Cardiac fibroblast (primary cell): ENCODE results near the gene SETD1A.
A peak's percentile ranks its signal among the peaks of the same experiment; 100 is the strongest.
"Not testable (repeated sequence)": the region's sequence is repeated elsewhere in the genome, so short reads cannot be mapped to it uniquely, and the experiment has no call there.

Experiments used
- DNase-seq, 2 donors: peaks; one replicate each; pipeline versions ENCODE4 v3.0.0 to v3.0.0-alpha.2; 2010; ENCODE audit warnings: low read depth in 2 of 2
- H3K4me3 ChIP-seq, 2 donors: replicated peaks in 1 of 2; 1 replicate in 1 of 2; 2 replicates in 1 of 2; pipeline ENCODE4 v1.5.1; 2011; ENCODE audit warnings: low read depth in 2 of 2, low read length in 2 of 2, mild to moderate bottlenecking in 2 of 2, moderate library complexity in 1 of 2
- TF ChIP-seq, protein P1 (sequence below): IDR thresholded peaks from one replicate; pipeline ENCODE4 v1.5.1; 2011; ENCODE audit warnings: low read depth, mild to moderate bottlenecking, low read length, inconsistent platforms

SETD1A gene

DNA sequence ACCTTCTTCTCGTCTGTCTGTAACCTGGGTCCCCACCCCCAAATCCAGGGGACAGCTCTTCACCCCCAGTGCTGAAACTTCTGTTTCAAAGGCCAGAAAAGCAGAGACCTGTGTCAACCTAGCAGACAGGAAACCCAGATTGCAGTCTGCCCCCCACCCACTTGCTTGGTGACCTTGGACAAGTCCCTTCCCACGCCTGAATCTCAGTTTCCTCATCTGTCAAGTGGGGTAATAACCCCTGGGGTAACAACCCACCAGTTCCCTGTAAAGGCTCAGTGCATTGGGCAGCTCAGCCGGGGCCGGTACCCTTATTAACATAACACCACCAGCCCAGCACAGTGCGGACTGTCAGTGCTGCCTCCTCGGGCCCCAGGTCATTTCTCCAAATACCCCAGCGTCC lies 51.6 kb downstream of the SETD1A start:
- TF ChIP-seq, protein P1, sequence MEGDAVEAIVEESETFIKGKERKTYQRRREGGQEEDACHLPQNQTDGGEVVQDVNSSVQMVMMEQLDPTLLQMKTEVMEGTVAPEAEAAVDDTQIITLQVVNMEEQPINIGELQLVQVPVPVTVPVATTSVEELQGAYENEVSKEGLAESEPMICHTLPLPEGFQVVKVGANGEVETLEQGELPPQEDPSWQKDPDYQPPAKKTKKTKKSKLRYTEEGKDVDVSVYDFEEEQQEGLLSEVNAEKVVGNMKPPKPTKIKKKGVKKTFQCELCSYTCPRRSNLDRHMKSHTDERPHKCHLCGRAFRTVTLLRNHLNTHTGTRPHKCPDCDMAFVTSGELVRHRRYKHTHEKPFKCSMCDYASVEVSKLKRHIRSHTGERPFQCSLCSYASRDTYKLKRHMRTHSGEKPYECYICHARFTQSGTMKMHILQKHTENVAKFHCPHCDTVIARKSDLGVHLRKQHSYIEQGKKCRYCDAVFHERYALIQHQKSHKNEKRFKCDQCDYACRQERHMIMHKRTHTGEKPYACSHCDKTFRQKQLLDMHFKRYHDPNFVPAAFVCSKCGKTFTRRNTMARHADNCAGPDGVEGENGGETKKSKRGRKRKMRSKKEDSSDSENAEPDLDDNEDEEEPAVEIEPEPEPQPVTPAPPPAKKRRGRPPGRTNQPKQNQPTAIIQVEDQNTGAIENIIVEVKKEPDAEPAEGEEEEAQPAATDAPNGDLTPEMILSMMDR: no peak
- no peak overlapping the region for H3K4me3 ChIP-seq
- DNase-seq: no peak

DNA sequence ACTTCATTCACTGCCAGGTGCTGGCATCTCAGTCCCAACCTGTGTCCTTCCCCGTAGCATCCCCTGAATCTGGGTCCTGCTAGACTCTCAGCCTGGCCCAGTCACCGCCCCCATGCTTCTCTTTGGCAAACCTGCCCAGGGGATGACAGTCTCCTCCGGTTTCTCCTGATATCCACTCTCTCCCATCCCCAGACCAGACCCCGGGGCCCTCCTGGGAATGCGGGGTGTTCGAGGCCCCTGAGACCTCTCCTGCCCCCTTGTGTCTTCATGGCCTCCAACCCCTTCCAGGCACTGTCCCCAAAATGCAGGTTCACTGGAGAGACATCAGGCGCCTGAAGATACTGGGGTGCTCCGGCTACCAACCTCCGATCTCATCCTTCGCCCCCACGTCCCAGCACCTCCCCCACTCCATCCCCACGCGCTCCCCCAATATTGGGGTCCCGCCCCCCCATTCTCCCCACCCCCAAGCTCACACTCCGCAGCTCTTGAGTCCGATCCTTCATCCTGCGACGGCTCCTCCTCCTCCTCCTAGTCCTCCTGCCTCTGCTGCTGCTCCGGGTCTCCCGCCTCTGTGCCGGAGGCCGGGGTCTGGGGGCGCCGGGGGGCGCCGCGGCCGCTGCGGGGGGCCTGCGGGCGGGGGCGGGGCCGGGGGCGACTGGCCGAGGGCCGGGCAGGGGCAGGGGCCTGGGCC lies 52.5 kb downstream of the SETD1A start:
- no peak for DNase-seq
- H3K4me3 ChIP-seq: peak overlapping the region in 1 of 2 donors; percentile 21
- TF ChIP-seq, protein P1: no peak

DNA sequence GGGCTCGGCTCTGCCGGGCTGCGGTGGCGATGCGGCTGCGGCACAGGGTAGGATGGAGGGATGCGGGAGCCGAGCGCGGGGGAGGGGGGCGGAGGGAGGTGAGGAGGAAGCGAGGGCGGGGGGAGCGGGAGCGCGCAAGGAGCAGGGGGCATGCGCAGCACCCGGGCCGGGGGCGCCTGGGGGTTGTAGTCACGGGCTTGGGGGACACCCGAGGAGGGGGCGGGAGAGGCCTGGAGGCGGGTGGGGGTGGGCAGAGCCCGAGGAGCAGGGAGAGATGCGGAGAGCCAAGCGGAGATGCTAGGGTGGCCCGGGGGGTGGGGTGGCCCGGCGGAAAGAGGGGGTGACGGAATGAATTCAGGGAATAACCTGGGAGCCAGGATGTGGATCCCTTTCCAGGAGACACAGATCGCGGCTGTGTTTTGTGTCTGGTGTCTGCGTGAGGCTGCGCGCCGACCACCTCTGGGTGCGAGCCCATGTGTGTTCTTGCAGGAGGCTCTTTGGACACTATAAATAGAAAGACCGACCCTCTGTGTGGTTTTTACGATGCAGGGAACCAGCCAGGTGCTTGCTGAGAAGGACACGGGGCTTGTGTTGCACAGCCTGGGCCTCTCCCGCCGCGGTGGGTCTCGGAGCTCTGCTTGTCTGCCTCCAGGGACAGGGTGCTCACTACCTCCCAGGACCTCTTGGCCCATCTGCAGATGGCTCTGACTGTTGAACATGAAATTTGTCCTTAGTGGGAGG lies 53.2 kb downstream of the SETD1A start, which contains the start of gene STX1B:
TSS of gene STX1B (minus strand) at position 54 of the 741 bp plus-strand sequence. CDS start 242 bp downstream, outside the sequence.
- peak within 1 kb of the TSS in 1 of 2 donors; percentile 34 for H3K4me3 ChIP-seq
- TF ChIP-seq, protein P1: no peak
- no peak for DNase-seq

DNA sequence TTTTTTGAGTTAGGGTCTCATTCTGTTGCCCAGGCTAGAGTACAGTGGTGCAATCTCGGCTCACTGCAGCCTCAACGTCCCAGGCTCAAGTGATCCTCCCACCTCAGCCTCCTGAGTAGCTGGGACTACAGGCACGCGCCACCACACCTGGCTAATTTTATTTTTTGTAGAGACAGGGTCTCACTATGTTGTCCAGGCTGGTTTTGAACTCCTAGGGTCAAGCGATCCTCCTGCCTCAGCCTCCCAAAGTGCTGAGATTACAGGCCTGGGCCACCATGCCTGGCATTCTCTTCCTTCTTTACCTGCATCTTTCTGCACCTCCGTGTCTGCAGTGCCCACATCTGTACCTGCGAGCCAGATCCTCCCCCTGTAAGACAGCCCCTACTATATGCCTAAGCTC lies 54.3 kb downstream of the SETD1A start:
- not testable (repeated sequence) for DNase-seq, H3K4me3 ChIP-seq

DNA sequence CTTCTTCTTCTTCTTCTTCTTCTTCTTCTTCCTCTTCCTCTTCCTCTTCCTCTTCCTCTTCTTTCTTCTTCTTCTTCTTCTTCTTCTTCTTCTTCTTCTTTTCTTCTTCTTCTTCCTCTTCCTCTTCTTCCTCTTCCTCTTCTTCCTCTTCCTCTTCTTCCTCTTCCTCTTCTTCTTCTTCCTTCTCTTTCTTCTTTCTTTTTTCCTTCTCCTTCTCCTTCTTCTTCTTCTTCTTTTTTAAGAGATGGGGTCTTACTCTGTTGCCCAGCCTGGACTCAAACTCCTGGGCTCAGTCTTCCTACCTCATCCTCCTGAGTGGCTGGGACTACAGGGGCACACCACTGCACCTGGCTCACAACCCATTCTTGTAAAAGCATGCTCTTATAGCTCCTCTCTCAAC lies 55.7 kb downstream of the SETD1A start:
- not testable (repeated sequence) for DNase-seq, H3K4me3 ChIP-seq

DNA sequence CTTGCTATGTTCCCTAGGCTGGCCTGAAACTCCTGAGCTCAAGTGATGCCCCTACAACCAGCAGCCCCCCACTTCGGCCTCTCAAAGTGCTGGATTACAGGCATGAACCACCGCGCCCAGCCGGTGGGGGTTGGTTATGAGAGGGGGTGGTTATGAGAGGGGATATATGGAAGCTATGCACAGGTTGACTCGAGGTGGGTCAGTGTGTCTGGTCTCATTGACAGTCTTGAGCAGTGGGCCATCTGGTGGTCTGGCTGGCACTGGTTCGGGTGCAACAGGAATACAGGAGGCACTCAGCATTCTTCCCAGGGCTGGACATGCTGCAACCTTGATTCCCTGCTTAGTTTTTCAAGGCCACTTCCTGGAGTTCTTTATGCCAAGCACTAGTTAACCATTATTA lies 58.5 kb downstream of the SETD1A start:
- TF ChIP-seq, protein P1: no peak
- H3K4me3 ChIP-seq: no peak overlapping the region
- DNase-seq: no peak

DNA sequence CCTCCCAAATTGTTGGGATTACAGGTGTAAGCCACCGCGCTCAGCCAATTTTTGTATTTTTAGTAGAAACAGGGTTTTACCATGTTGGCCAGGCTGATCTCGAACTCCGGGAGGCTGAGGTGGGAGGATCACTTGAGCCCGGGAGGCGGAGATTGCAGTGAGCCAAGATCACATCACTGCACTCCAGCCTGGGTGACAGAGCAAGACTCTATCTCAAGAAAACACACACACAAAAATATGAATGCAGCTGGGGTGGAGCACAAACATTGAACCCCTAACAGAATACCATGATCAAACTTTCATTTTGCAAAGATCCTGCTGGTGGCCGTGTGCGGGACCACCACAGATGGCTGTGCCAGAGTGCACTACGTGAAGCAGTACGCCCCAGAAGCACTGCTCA lies 60.2 kb downstream of the SETD1A start:
- not testable (repeated sequence) for DNase-seq, H3K4me3 ChIP-seq

DNA sequence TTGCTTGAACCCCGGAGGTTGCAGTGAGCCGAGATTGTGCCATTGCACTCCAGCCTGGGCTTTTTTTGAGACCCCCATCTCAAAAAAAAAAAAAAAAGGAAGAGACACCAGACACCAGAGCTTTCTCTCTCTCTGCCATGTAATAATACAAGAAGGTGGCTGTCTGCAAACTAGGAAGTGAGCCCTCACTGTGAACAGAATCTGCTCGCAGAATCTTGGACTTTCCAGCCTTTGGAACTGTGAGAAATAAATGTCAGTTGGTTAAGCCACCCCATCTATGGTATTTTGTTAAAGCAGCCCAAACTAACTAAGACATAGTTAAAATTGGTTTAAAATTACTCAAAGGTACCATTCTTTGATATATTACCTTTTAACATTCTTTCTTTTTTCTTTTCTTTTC lies 63.0 kb downstream of the SETD1A start:
- no peak for DNase-seq
- no peak overlapping the region for H3K4me3 ChIP-seq
- TF ChIP-seq, protein P1: no peak
